SH-SY5Y (cell line): Measurements from ENCODE around the gene MLIP.

Experiments
- GATA2 ChIP-seq: IDR thresholded peaks from 2 replicates; pipeline ENCODE4 v1.6.1; 2011; ENCODE audit warnings: mild to moderate bottlenecking, low read depth, low read length
- GATA3 ChIP-seq: IDR thresholded peaks from 2 replicates; pipeline ENCODE4 v1.6.1; 2011; ENCODE audit warnings: low read depth, mild to moderate bottlenecking, low read length, moderate library complexity

DNA sequence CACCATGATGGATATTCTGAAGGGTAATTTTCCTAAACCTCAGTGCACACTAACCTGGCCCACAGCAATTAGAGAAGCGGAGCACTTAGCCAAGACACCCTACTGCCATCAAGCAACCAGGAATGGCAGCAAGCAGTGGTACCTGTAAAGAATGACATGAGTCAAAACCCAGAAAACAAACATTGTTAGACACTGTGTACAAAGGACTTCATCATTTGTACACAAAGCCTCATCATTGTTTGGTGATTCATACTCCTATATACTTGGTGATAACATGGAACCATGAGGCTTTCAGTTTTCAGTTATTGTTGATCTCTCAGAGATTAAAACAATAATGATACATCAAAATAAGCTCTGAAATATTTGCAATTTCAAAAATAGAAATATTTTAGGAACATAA, 74.6 kb downstream of the MLIP start:
- TF ChIP-seq GATA3 (no peak), GATA2 (no peak)
